MM.1S (cell line): Measurements from ENCODE around the gene PPP1R15B.

Source experiments
- CTCF ChIP-seq: fragments of 300-600 bp; sonication (generic); IDR thresholded peaks from 2 replicates; pipeline ENCODE4 v1.5.1; 2016; ENCODE audit warnings: antibody characterized with exemption, low read length, mixed read lengths
- EZH2 ChIP-seq: fragments of 300-600 bp; sonication (generic); optimal IDR thresholded peaks from 2 replicates; pipeline ENCODE3; 2017; ENCODE audit warnings: low read depth, mild to moderate bottlenecking, antibody characterized with exemption, low read length, mixed read lengths

- TF ChIP-seq CTCF (no peak), EZH2 (no peak)
Observed at GRCh38 chr1:204355913-204356312, 55.7 kb downstream of the PPP1R15B start.
